ENCODE measurements around the gene TSPAN15. TPM values are rescaled to one million over a fixed set of nuclear protein-coding genes. Genes with fewer than 3 reads are reported as not detected.

The TSPAN15 gene
- total RNA-seq, 1 experiment from 2014 or later, result 7.7 TPM

DNA sequence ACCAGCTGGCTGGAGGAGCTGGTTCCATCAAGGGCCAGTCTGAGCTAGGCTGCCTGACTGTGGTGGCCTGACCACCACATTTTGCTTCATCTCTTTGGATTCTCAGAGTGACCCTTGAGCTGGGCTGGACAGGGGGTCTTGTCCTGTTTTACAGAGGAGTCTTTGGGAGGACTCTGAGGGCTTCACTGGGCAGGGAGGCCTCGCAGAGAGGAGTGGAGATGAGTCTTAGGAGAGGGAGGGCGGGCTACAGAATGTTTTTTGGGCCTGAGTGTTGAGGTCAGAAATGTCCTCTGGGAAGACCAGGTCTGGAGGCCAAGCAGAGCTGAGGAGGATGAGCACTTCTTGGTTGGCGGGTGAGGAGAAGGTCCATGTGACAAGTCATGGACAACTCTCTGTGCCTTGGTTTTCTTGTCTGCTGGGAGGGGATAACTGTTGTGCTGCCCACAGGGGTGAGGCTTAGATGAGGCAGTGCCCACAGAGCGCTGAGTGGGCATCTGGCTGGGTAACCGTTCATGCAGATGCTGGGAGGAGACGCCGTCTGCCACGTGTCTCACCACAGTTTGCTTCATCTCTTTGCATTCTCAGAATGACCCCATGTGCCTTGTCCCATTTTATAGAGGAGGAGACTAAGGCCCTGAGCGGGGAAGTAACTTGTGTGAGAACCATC lies 9.4 kb downstream of the TSPAN15 start:
- no peaks in the 10 kb centered on the region for H4K20me1 ChIP-seq (ENCODE audit: control insufficient read depth, insufficient read depth, insufficient read length)
- no peak overlapping the region for H2BK20ac ChIP-seq (ENCODE audit: low read depth, low read length, poor library complexity, severe bottlenecking)
- no CpG with 5 or more reads among the region's 9 CpGs for WGBS (ENCODE audit: extremely low coverage, insufficient read length, low lambda C conversion rate)
- H3K4me1 ChIP-seq (ENCODE audit: insufficient read depth, low read length), result peaks cover 5% of the 10 kb centered on the region; the same call in 1 of the 2 replicates
- no peaks in the 10 kb centered on the region for H3K23me2 ChIP-seq (ENCODE audit: insufficient read length, low read depth, low read length, poor library complexity, severe bottlenecking)
- no peak overlapping the region for H2BK12ac ChIP-seq (ENCODE audit: insufficient read length, low read depth, low read length)
- no peak overlapping the region for H4K5ac ChIP-seq (ENCODE audit: insufficient read length, low read depth, low read length)
- DNase-seq, result no peak
- H3K27ac ChIP-seq (ENCODE audit: insufficient read length, low read depth, low read length), result no peak overlapping the region
- H3K4ac ChIP-seq (ENCODE audit: low read depth, low read length), result no peak overlapping the region
- no peak overlapping the region for H2BK5ac ChIP-seq (ENCODE audit: insufficient read length, low read length)
- H3K9me3 ChIP-seq (ENCODE audit: control insufficient read depth, low read depth, low read length), result no peaks in the 10 kb centered on the region
- H4K91ac ChIP-seq (ENCODE audit: insufficient read length, low read depth, low read length), result no peak overlapping the region
- no peak overlapping the region for H2AK5ac ChIP-seq (ENCODE audit: insufficient read length, low read length)
- H3K79me2 ChIP-seq (ENCODE audit: insufficient read depth, low read length), result 0 out of 2 replicates have a peak, but pooled peaks cover 2% of the 10 kb centered on the region
- H2BK120ac ChIP-seq (ENCODE audit: low read depth, low read length, poor library complexity, severe bottlenecking), result no peak overlapping the region
- H3K9ac ChIP-seq (ENCODE audit: extremely low read depth, insufficient read length, low read length), result no peak overlapping the region
- no peak overlapping the region for H3K56ac ChIP-seq (ENCODE audit: insufficient read length, low read depth, low read length)
- no peaks in the 10 kb centered on the region for H3K79me1 ChIP-seq (ENCODE audit: insufficient read depth, low read depth, low read length, poor library complexity, severe bottlenecking)
- no peak overlapping the region for H3K4me2 ChIP-seq (ENCODE audit: insufficient read depth, insufficient read length, low read length)
- no peak overlapping the region for H3K23ac ChIP-seq (ENCODE audit: insufficient read length, low read depth, low read length)
- no peak overlapping the region for H4K8ac ChIP-seq (replicated peaks; ENCODE audit: insufficient read length, low read depth, low read length)
- no peak overlapping the region for H2BK15ac ChIP-seq (ENCODE audit: low read depth, low read length)
- H3K4me3 Mint-ChIP-seq, result no peak overlapping the region
- H3K9me3 Mint-ChIP-seq, result no peaks in the 10 kb centered on the region
- peak overlapping the region in 1 of 3 experiments; percentile 61; a peak in 1 of 7 replicates for H3K27ac Mint-ChIP-seq
- no peak overlapping the region for H2AFZ ChIP-seq (ENCODE audit: low read length)
- peaks cover 0 to 3% of the 10 kb centered on the region in 2 experiments; a peak in 1 of 4 replicates for H3K4me1 Mint-ChIP-seq
- no peaks in the 10 kb centered on the region; the same call in 1 of the 2 replicates for H3K27me3 Mint-ChIP-seq (ENCODE audit: low read depth)
- no peak overlapping the region for H3K14ac ChIP-seq (ENCODE audit: insufficient read depth, low read length)
- H3K18ac ChIP-seq (ENCODE audit: insufficient read length, low read depth, low read length), result no peak overlapping the region
- H3T11ph ChIP-seq (ENCODE audit: low read length), result no peak overlapping the region
- H3K27me3 ChIP-seq (ENCODE audit: insufficient read depth, low read length), result no peaks in the 10 kb centered on the region
- TF ChIP-seq, protein P1, sequence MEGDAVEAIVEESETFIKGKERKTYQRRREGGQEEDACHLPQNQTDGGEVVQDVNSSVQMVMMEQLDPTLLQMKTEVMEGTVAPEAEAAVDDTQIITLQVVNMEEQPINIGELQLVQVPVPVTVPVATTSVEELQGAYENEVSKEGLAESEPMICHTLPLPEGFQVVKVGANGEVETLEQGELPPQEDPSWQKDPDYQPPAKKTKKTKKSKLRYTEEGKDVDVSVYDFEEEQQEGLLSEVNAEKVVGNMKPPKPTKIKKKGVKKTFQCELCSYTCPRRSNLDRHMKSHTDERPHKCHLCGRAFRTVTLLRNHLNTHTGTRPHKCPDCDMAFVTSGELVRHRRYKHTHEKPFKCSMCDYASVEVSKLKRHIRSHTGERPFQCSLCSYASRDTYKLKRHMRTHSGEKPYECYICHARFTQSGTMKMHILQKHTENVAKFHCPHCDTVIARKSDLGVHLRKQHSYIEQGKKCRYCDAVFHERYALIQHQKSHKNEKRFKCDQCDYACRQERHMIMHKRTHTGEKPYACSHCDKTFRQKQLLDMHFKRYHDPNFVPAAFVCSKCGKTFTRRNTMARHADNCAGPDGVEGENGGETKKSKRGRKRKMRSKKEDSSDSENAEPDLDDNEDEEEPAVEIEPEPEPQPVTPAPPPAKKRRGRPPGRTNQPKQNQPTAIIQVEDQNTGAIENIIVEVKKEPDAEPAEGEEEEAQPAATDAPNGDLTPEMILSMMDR (conservative IDR thresholded peaks at IDR 0.05), result no peak
- no peaks in the 10 kb centered on the region; a peak in 1 of 7 replicates for H3K36me3 Mint-ChIP-seq (ENCODE audit: insufficient read depth in 1 of 3, low read depth in 3 of 3)

Data from H9 (cell line).